ENCODE measurements around the gene GADL1.

Gene GADL1

GRCh38 chr3:30894521-30895251, at the start of gene GADL1:
Gene GADL1, minus strand, starts transcription at chr3:30894661. Its CDS starts 47 bp downstream, at chr3:30894614.
- peaks cover 4% of the 10 kb centered on the region; the same call in 1 of the 2 replicates for H3K27me3 ChIP-seq (ENCODE audit: control insufficient read depth, insufficient read depth, low read length)
- no peak within 1 kb of the TSS for H3K27ac ChIP-seq (ENCODE audit: low read length)
- H3K4me3 ChIP-seq (ENCODE audit: low read length), result peak within 1 kb of the TSS; percentile 16; the same call in 1 of the 2 replicates
- no peaks in the 10 kb centered on the region for H3K4me1 ChIP-seq (ENCODE audit: control insufficient read depth, insufficient read depth, low read length)
- no CpG with 5 or more reads among the region's 38 CpGs for WGBS (ENCODE audit: insufficient coverage, insufficient read length)
- no peaks in the 10 kb centered on the region for H3K9me3 ChIP-seq (ENCODE audit: control insufficient read depth, insufficient read depth, low read length)
- H3K36me3 ChIP-seq (ENCODE audit: control insufficient read depth, insufficient read depth, low read length), result no peaks in the 10 kb centered on the region
- no peak for DNase-seq (ENCODE audit: low read depth, low spot score)

- no CpG with 5 or more reads among the region's 2 CpGs for WGBS (ENCODE audit: insufficient coverage, insufficient read length)
- no peaks in the 10 kb centered on the region for H3K36me3 ChIP-seq (ENCODE audit: control insufficient read depth, insufficient read depth, low read length)
- no peak overlapping the region for H3K27ac ChIP-seq (ENCODE audit: low read length)
- H3K4me3 ChIP-seq (ENCODE audit: low read length), result no peak overlapping the region
- no peaks in the 10 kb centered on the region for H3K4me1 ChIP-seq (ENCODE audit: control insufficient read depth, insufficient read depth, low read length)
- H3K27me3 ChIP-seq (ENCODE audit: control insufficient read depth, insufficient read depth, low read length), result no peaks in the 10 kb centered on the region
- H3K9me3 ChIP-seq (ENCODE audit: control insufficient read depth, insufficient read depth, low read length), result no peaks in the 10 kb centered on the region
- DNase-seq (ENCODE audit: low read depth, low spot score), result no peak
Measured at GRCh38 chr3:30944124-30944523, 49.7 kb upstream of the GADL1 start.

GRCh38 chr3:30943206-30943605, 48.7 kb upstream of the GADL1 start:
- no peak for DNase-seq (ENCODE audit: low read depth, low spot score)
- H3K9me3 ChIP-seq (ENCODE audit: control insufficient read depth, insufficient read depth, low read length), result no peaks in the 10 kb centered on the region
- 100% methylated on average over 1 of the region's 6 CpGs for WGBS (ENCODE audit: insufficient coverage, insufficient read length)

GRCh38 chr3:30941342-30941741, 46.9 kb upstream of the GADL1 start:
- no peaks in the 10 kb centered on the region for H3K36me3 ChIP-seq (ENCODE audit: control insufficient read depth, insufficient read depth, low read length)
- no peak for DNase-seq (ENCODE audit: low read depth, low spot score)
- WGBS (ENCODE audit: insufficient coverage, insufficient read length), result no CpG with 5 or more reads among the region's 2 CpGs
- no peaks in the 10 kb centered on the region for H3K27me3 ChIP-seq (ENCODE audit: control insufficient read depth, insufficient read depth, low read length)
- H3K27ac ChIP-seq (ENCODE audit: low read length), result no peak overlapping the region
- H3K9me3 ChIP-seq (ENCODE audit: control insufficient read depth, insufficient read depth, low read length), result no peaks in the 10 kb centered on the region
- H3K4me3 ChIP-seq (ENCODE audit: low read length), result no peak overlapping the region
- H3K4me1 ChIP-seq (ENCODE audit: control insufficient read depth, insufficient read depth, low read length), result no peaks in the 10 kb centered on the region

More at GRCh38 chr3:30943206-30943605, 48.7 kb upstream of the GADL1 start:
- Histone ChIP-seq H3K36me3 (ENCODE audit: control insufficient read depth, insufficient read depth, low read length) (no peaks in the 10 kb centered on the region), H3K27me3 (ENCODE audit: control insufficient read depth, insufficient read depth, low read length) (no peaks in the 10 kb centered on the region), H3K4me3 (ENCODE audit: low read length) (no peak overlapping the region), H3K27ac (ENCODE audit: low read length) (no peak overlapping the region), H3K4me1 (ENCODE audit: control insufficient read depth, insufficient read depth, low read length) (no peaks in the 10 kb centered on the region)

GRCh38 chr3:30940740-30941139, 46.3 kb upstream of the GADL1 start:
- Histone ChIP-seq H3K9me3 (ENCODE audit: control insufficient read depth, insufficient read depth, low read length) (no peaks in the 10 kb centered on the region), H3K4me1 (ENCODE audit: control insufficient read depth, insufficient read depth, low read length) (no peaks in the 10 kb centered on the region), H3K27me3 (ENCODE audit: control insufficient read depth, insufficient read depth, low read length) (no peaks in the 10 kb centered on the region), H3K4me3 (ENCODE audit: low read length) (no peak overlapping the region), H3K36me3 (ENCODE audit: control insufficient read depth, insufficient read depth, low read length) (no peaks in the 10 kb centered on the region), H3K27ac (ENCODE audit: low read length) (no peak overlapping the region)
- DNase-seq (ENCODE audit: low read depth, low spot score), result no peak
- WGBS (ENCODE audit: insufficient coverage, insufficient read length), result no CpG with 5 or more reads among the region's 2 CpGs

GRCh38 chr3:30934208-30934550, 39.7 kb upstream of the GADL1 start:
- H3K4me1 ChIP-seq (ENCODE audit: control insufficient read depth, insufficient read depth, low read length), result no peaks in the 10 kb centered on the region
- no peaks in the 10 kb centered on the region for H3K27me3 ChIP-seq (ENCODE audit: control insufficient read depth, insufficient read depth, low read length)
- H3K9me3 ChIP-seq (ENCODE audit: control insufficient read depth, insufficient read depth, low read length), result no peaks in the 10 kb centered on the region
- no peaks in the 10 kb centered on the region for H3K36me3 ChIP-seq (ENCODE audit: control insufficient read depth, insufficient read depth, low read length)
- DNase-seq (ENCODE audit: low read depth, low spot score), result no peak
- H3K4me3 ChIP-seq (ENCODE audit: low read length), result no peak overlapping the region
- WGBS (ENCODE audit: insufficient coverage, insufficient read length), result no CpG with 5 or more reads among the region's 6 CpGs
- H3K27ac ChIP-seq (ENCODE audit: low read length), result no peak overlapping the region

GRCh38 chr3:30933478-30934207, 39.2 kb upstream of the GADL1 start:
- no peaks in the 10 kb centered on the region for H3K4me1 ChIP-seq (ENCODE audit: control insufficient read depth, insufficient read depth, low read length)
- H3K36me3 ChIP-seq (ENCODE audit: control insufficient read depth, insufficient read depth, low read length), result no peaks in the 10 kb centered on the region
- no peaks in the 10 kb centered on the region for H3K9me3 ChIP-seq (ENCODE audit: control insufficient read depth, insufficient read depth, low read length)
- WGBS (ENCODE audit: insufficient coverage, insufficient read length), result no CpG with 5 or more reads among the region's 5 CpGs
- DNase-seq (ENCODE audit: low read depth, low spot score), result no peak
- no peak overlapping the region for H3K4me3 ChIP-seq (ENCODE audit: low read length)
- no peaks in the 10 kb centered on the region for H3K27me3 ChIP-seq (ENCODE audit: control insufficient read depth, insufficient read depth, low read length)
- no peak overlapping the region for H3K27ac ChIP-seq (ENCODE audit: low read length)

GRCh38 chr3:30932513-30933098, 38.1 kb upstream of the GADL1 start:
- Histone ChIP-seq H3K4me1 (ENCODE audit: control insufficient read depth, insufficient read depth, low read length) (no peaks in the 10 kb centered on the region), H3K27me3 (ENCODE audit: control insufficient read depth, insufficient read depth, low read length) (no peaks in the 10 kb centered on the region), H3K9me3 (ENCODE audit: control insufficient read depth, insufficient read depth, low read length) (no peaks in the 10 kb centered on the region), H3K36me3 (ENCODE audit: control insufficient read depth, insufficient read depth, low read length) (no peaks in the 10 kb centered on the region), H3K27ac (ENCODE audit: low read length) (no peak overlapping the region), H3K4me3 (ENCODE audit: low read length) (no peak overlapping the region)
- DNase-seq (ENCODE audit: low read depth, low spot score), result no peak
- WGBS (ENCODE audit: insufficient coverage, insufficient read length), result no CpG with 5 or more reads among the region's 2 CpGs

GRCh38 chr3:30924763-30925162, 30.3 kb upstream of the GADL1 start:
- Histone ChIP-seq H3K4me3 (ENCODE audit: low read length) (no peak overlapping the region), H3K27me3 (ENCODE audit: control insufficient read depth, insufficient read depth, low read length) (no peaks in the 10 kb centered on the region), H3K9me3 (ENCODE audit: control insufficient read depth, insufficient read depth, low read length) (no peaks in the 10 kb centered on the region), H3K27ac (ENCODE audit: low read length) (no peak overlapping the region), H3K4me1 (ENCODE audit: control insufficient read depth, insufficient read depth, low read length) (no peaks in the 10 kb centered on the region), H3K36me3 (ENCODE audit: control insufficient read depth, insufficient read depth, low read length) (no peaks in the 10 kb centered on the region)
- WGBS (ENCODE audit: insufficient coverage, insufficient read length), result no CpG with 5 or more reads among the region's 7 CpGs
- DNase-seq (ENCODE audit: low read depth, low spot score), result no peak

- no peak for DNase-seq (ENCODE audit: low read depth, low spot score)
- Histone ChIP-seq H3K9me3 (ENCODE audit: control insufficient read depth, insufficient read depth, low read length) (no peaks in the 10 kb centered on the region), H3K27me3 (ENCODE audit: control insufficient read depth, insufficient read depth, low read length) (no peaks in the 10 kb centered on the region), H3K4me1 (ENCODE audit: control insufficient read depth, insufficient read depth, low read length) (no peaks in the 10 kb centered on the region), H3K4me3 (ENCODE audit: low read length) (no peak overlapping the region), H3K27ac (ENCODE audit: low read length) (no peak overlapping the region), H3K36me3 (ENCODE audit: control insufficient read depth, insufficient read depth, low read length) (no peaks in the 10 kb centered on the region)
- WGBS (ENCODE audit: insufficient coverage, insufficient read length), result no CpG with 5 or more reads among the region's 6 CpGs
Measured at GRCh38 chr3:30919564-30919963, 25.1 kb upstream of the GADL1 start.
